K562 (cell line): ENCODE data around the gene PDLIM5. TPM values are rescaled to one million over a fixed set of nuclear protein-coding genes. Genes with fewer than 3 reads are reported as not detected.

Experiments used
- E2F1 ChIP-seq: sonication (generic); formaldehyde crosslinking; IDR thresholded peaks from 2 replicates; pipeline ENCODE4 v1.8.1; 2023; ENCODE audit warnings: mild to moderate bottlenecking, missing genetic modification reagents, moderate library complexity
- ETV1 ChIP-seq: fragments of 450-650 bp; conservative IDR thresholded peaks from 2 replicates; pipeline ENCODE4 v1.6.1; 2016; ENCODE audit warnings: missing genetic modification characterization, control low read depth, low read depth, missing compliant biosample characterization
- ETV5 ChIP-seq: sonication (generic); formaldehyde crosslinking; IDR thresholded peaks from 2 replicates; pipeline ENCODE4 v1.4.0; 2020; ENCODE audit warnings: low read depth, mild to moderate bottlenecking, missing genetic modification reagents
- FOXA3 ChIP-seq, 2 experiments: fragments of 450-650 bp in 1 of 2; sonication (generic) in 1 of 2; formaldehyde crosslinking; IDR thresholded peaks in 1 of 2; conservative IDR thresholded peaks in 1 of 2; 2 replicates each; pipeline versions ENCODE4 v1.4.0 to v1.8.0; 2020 to 2022; ENCODE audit warnings: mild to moderate bottlenecking in 2 of 2, missing genetic modification reagents in 1 of 2
- MEIS2 ChIP-seq: fragments of 450-650 bp; IDR thresholded peaks from 2 replicates; pipeline ENCODE4 v1.6.1; 2014; ENCODE audit warnings: mild to moderate bottlenecking; ENCODE audit not compliant: partially characterized antibody
- MYC ChIP-seq, 2 experiments: fragments of 250-450 bp in 1 of 2; sonication (Bioruptor Pico) in 1 of 2; IDR thresholded peaks; 2 replicates each; pipeline versions ENCODE4 v1.5.1 to v1.6.1; 2012 to 2021; ENCODE audit warnings: low read depth in 2 of 2, borderline replicate concordance in 1 of 2, improper control_type of control experiment in 1 of 2, low read length in 1 of 2, mild to moderate bottlenecking in 1 of 2, moderate library complexity in 1 of 2
- NFRKB ChIP-seq: fragments of 450-650 bp; IDR thresholded peaks from 2 replicates; pipeline ENCODE4 v1.6.1; 2016; ENCODE audit warnings: low read depth
- PREB ChIP-seq: sonication (generic); formaldehyde crosslinking; IDR thresholded peaks from 2 replicates; pipeline ENCODE4 v1.8.1; 2023; ENCODE audit warnings: mild to moderate bottlenecking, missing genetic modification reagents
- SMARCA4 ChIP-seq: fragments of 450-650 bp; IDR thresholded peaks from 2 replicates; pipeline ENCODE4 v1.6.1; 2016
- SNIP1 ChIP-seq: fragments of 450-650 bp; IDR thresholded peaks from 2 replicates; pipeline ENCODE4 v1.7.1; 2017; ENCODE audit warnings: low read depth, mild to moderate bottlenecking
- THRA ChIP-seq: fragments of 450-650 bp; IDR thresholded peaks from 2 replicates; pipeline ENCODE4 v1.6.1; 2017; ENCODE audit warnings: mild to moderate bottlenecking, moderate library complexity
- TRIM24 ChIP-seq, 2 experiments: fragments of 450-650 bp; IDR thresholded peaks; 2 replicates each; pipeline ENCODE4 v1.6.1; 2016
- ZBTB1 ChIP-seq: sonication (generic); formaldehyde crosslinking; IDR thresholded peaks from 2 replicates; pipeline ENCODE4 v1.8.1; 2023; ENCODE audit warnings: missing genetic modification reagents, low read depth, mild to moderate bottlenecking, borderline replicate concordance
- ZNF24 ChIP-seq: fragments of 450-650 bp; IDR thresholded peaks from 2 replicates; pipeline ENCODE4 v1.6.1; 2016
- ZNF407 ChIP-seq: fragments of 450-650 bp; IDR thresholded peaks from 2 replicates; pipeline ENCODE4 v1.6.1; 2016; ENCODE audit warnings: low read depth
- ZNF444 ChIP-seq: fragments of 250-450 bp; sonication (Bioruptor Pico); IDR thresholded peaks from 2 replicates; pipeline ENCODE4 v1.4.0; 2020; ENCODE audit warnings: mild to moderate bottlenecking, moderate library complexity
- polyA plus RNA-seq, 8 experiments: library from polyadenylated mRNA; depleted of rRNA in 4 of 8; stranded (reverse) in 5 of 8; unstranded in 3 of 8; fragments of >200 nt; fragmentation: Nextera tagmentation in 2 of 8; fragmentation: Illumina TruSeq in 1 of 8; extraction: Ambion mirVana in 2 of 8; extraction: Trizol in 1 of 8; gene quantifications; 2 replicates each; pipeline versions ENCODE4 v1.2.1 to v1.2.3, GENCODE V29; 2011 to 2014; ENCODE audit warnings: inconsistent platforms in 1 of 8, missing spikeins in 1 of 8
- total RNA-seq, 7 experiments: library from RNA; depleted of rRNA in 6 of 7; stranded (reverse); fragments of >200 nt in 6 of 7; fragmentation: Illumina TruSeq in 2 of 7; extraction: Trizol in 2 of 7; gene quantifications; 2 replicates each; pipeline versions ENCODE4 v1.2.1 to v1.2.3, GENCODE V29; 2011 to 2021; ENCODE audit warnings: low replicate concordance in 1 of 7

PDLIM5 gene
- total and polyA plus RNA-seq, 9 of the 15 experiments (the other 6 are each of a cell fraction or from before 2014, with no cell fraction given) = 36.9 to 127 (median 62.5) TPM

GRCh38 chr4:94653095-94653649 lies 201.4 kb downstream of the PDLIM5 start (continued):
- no peak for TF ChIP-seq MYC (IDR thresholded peaks at IDR 0.05; ENCODE audit: low read depth, low read length)
- TF ChIP-seq MYC (CRISPR knock-in tag; IDR thresholded peaks at IDR 0.05; ENCODE audit: borderline replicate concordance, low read depth) = no peak
- TF ChIP-seq ZNF24 = no peak
- no peak for TF ChIP-seq FOXA3 (CRISPR knock-in tag; conservative IDR thresholded peaks at IDR 0.05 in 1 of 2, IDR thresholded peaks at IDR 0.05 in 1 of 2)
- TF ChIP-seq ZNF444 (CRISPR knock-in tag) = no peak
- no peak for TF ChIP-seq SNIP1
- no peak for TF ChIP-seq NFRKB
- peak; percentile 35 for TF ChIP-seq MEIS2
- TF ChIP-seq ETV1 (tag) = no peak
- no peak for TF ChIP-seq ZBTB1
- TF ChIP-seq PREB = no peak
- TF ChIP-seq THRA = no peak
- TF ChIP-seq TRIM24 (IDR thresholded peaks at IDR 0.05) = 0 out of 4 replicates have a peak, but pooled peaks of 1 of the 2 experiments have one; percentile 17
- TF ChIP-seq ZNF407 = no peak
- TF ChIP-seq SMARCA4 = peak; percentile 27; the same call in 1 of the 2 replicates
- no peak for TF ChIP-seq ETV5 (CRISPR knock-in tag)
- TF ChIP-seq E2F1 (CRISPR knock-in tag) = no peak
